ENCODE data around the gene M1AP. TPM values are rescaled to one million over a fixed set of nuclear protein-coding genes. Genes with fewer than 3 reads are reported as not detected.
A peak's percentile ranks its signal among the peaks of the same experiment; 100 is the strongest.

M1AP gene
- total and polyA plus RNA-seq, 2 of the 4 experiments (the other 2 are of a cell fraction), result 0.03 TPM; not detected in 1

- H4K8ac ChIP-seq (ENCODE audit: low read depth in 2 of 2, low read length in 2 of 2), result no peak overlapping the region
- WGBS, 2 experiments (ENCODE audit: extremely low coverage in 2 of 2, insufficient read length in 1 of 2), result 63% methylated on average over 2 of the region's 7 CpGs; no CpG with 5 or more reads in 1 of the 2 experiments
- H3K9me1 ChIP-seq (ENCODE audit: insufficient read depth, low read length), result no peaks in the 10 kb centered on the region
- no peak overlapping the region for H2AFZ ChIP-seq (replicated peaks; ENCODE audit: low read length, poor library complexity)
- no peak overlapping the region for H3K56ac ChIP-seq (ENCODE audit: extremely low read depth, insufficient read depth, low read length)
- no TSS peak for BruUV-seq (replicated peaks)
- H3K4me2 ChIP-seq (ENCODE audit: low read depth, low read length), result no peak overlapping the region
- ATAC-seq (ENCODE audit: low read depth) (no peak), DNase-seq (no peak)
- intact Hi-C loops (cut with micrococcal nuclease), result no loop called here
- H3K9ac ChIP-seq (ENCODE audit: low read depth, low read length), result no peak overlapping the region
- H2BK5ac ChIP-seq (ENCODE audit: low read depth, low read length, poor library complexity, severe bottlenecking), result no peak overlapping the region
- H4K20me1 ChIP-seq (ENCODE audit: insufficient read depth, low read length), result no peaks in the 10 kb centered on the region
- no peak overlapping the region for H4K5ac ChIP-seq (ENCODE audit: low read depth, low read length)
- no peaks in the 10 kb centered on the region for H3K4me1 ChIP-seq (ENCODE audit: control insufficient read depth, insufficient read depth, low read length)
- H3K9me3 ChIP-seq (ENCODE audit: control insufficient read depth, insufficient read depth, low read length), result no peaks in the 10 kb centered on the region
- H3K23ac ChIP-seq (ENCODE audit: low read depth, low read length), result no peak overlapping the region
- CTCF ChIA-PET, result no interaction called here
- in situ Hi-C loops (cut with MboI; ENCODE audit: low sequenced_read_pairs), result no loop called here
- H3K4me3 ChIP-seq (ENCODE audit: insufficient read depth, low read depth, low read length), result no peak overlapping the region
- POLR2A ChIA-PET (ENCODE audit: unreplicated experiment), result no interaction called here
- dilution Hi-C loops (cut with HindIII; ENCODE audit: low sequenced_read_pairs, unreplicated experiment), result no loop called here
- H3K14ac ChIP-seq (replicated peaks; ENCODE audit: low read depth, low read length), result no peak overlapping the region
- no peak overlapping the region for H3K27ac ChIP-seq (ENCODE audit: insufficient read depth, low read length)
- no peak overlapping the region for H2AK5ac ChIP-seq (ENCODE audit: low read depth, low read length)
- no peaks in the 10 kb centered on the region for H3K27me3 ChIP-seq (ENCODE audit: control insufficient read depth, insufficient read depth, low read length)
- H4K91ac ChIP-seq (ENCODE audit: insufficient read depth, low read depth, low read length), result no peak overlapping the region
- no peak overlapping the region for H2BK120ac ChIP-seq (ENCODE audit: low read depth, low read length)
- H3K36me3 ChIP-seq (ENCODE audit: control insufficient read depth, insufficient read depth, low read length), result peaks cover 2% of the 10 kb centered on the region; the same call in 1 of the 2 replicates
- H2BK15ac ChIP-seq (ENCODE audit: low read depth, low read length), result no peak overlapping the region
- H3K4ac ChIP-seq (ENCODE audit: low read depth, low read length), result no peak overlapping the region
- TF ChIP-seq CHD1 (IDR thresholded peaks at IDR 0.05; ENCODE audit: low read depth, low read length), result no peak
- TF ChIP-seq POLR2A (IDR thresholded peaks at IDR 0.05; ENCODE audit: low read depth, low read length), result no peak
- no peak for TF ChIP-seq MXI1 (IDR thresholded peaks at IDR 0.05; ENCODE audit: borderline replicate concordance, low read depth, low read length)
- TF ChIP-seq FOS (IDR thresholded peaks at IDR 0.05; ENCODE audit: low read depth, low read length), result no peak
- no peak for TF ChIP-seq BHLHE40 (IDR thresholded peaks at IDR 0.05; ENCODE audit: low read depth, low read length)
- TF ChIP-seq NFE2L2 (IDR thresholded peaks at IDR 0.05; ENCODE audit: low read depth, low read length), result no peak
- no peak for TF ChIP-seq RAD21 (IDR thresholded peaks at IDR 0.05; ENCODE audit: low read length)
- TF ChIP-seq, protein P1, sequence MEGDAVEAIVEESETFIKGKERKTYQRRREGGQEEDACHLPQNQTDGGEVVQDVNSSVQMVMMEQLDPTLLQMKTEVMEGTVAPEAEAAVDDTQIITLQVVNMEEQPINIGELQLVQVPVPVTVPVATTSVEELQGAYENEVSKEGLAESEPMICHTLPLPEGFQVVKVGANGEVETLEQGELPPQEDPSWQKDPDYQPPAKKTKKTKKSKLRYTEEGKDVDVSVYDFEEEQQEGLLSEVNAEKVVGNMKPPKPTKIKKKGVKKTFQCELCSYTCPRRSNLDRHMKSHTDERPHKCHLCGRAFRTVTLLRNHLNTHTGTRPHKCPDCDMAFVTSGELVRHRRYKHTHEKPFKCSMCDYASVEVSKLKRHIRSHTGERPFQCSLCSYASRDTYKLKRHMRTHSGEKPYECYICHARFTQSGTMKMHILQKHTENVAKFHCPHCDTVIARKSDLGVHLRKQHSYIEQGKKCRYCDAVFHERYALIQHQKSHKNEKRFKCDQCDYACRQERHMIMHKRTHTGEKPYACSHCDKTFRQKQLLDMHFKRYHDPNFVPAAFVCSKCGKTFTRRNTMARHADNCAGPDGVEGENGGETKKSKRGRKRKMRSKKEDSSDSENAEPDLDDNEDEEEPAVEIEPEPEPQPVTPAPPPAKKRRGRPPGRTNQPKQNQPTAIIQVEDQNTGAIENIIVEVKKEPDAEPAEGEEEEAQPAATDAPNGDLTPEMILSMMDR (conservative IDR thresholded peaks at IDR 0.05; ENCODE audit: low read depth, low read length), result no peak
- TF ChIP-seq RCOR1 (IDR thresholded peaks at IDR 0.05; ENCODE audit: insufficient replicate concordance, low read length), result no peak
- TF ChIP-seq, protein P2, sequence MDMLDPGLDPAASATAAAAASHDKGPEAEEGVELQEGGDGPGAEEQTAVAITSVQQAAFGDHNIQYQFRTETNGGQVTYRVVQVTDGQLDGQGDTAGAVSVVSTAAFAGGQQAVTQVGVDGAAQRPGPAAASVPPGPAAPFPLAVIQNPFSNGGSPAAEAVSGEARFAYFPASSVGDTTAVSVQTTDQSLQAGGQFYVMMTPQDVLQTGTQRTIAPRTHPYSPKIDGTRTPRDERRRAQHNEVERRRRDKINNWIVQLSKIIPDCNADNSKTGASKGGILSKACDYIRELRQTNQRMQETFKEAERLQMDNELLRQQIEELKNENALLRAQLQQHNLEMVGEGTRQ (IDR thresholded peaks at IDR 0.05; ENCODE audit: low read depth, low read length), result no peak
- TF ChIP-seq, protein P3, sequence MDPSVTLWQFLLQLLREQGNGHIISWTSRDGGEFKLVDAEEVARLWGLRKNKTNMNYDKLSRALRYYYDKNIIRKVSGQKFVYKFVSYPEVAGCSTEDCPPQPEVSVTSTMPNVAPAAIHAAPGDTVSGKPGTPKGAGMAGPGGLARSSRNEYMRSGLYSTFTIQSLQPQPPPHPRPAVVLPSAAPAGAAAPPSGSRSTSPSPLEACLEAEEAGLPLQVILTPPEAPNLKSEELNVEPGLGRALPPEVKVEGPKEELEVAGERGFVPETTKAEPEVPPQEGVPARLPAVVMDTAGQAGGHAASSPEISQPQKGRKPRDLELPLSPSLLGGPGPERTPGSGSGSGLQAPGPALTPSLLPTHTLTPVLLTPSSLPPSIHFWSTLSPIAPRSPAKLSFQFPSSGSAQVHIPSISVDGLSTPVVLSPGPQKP (IDR thresholded peaks at IDR 0.05; ENCODE audit: borderline replicate concordance, low read depth, low read length), result no peak
- TF ChIP-seq RFX5 (IDR thresholded peaks at IDR 0.05; ENCODE audit: low read depth, low read length), result no peak
- no peak for TF ChIP-seq CEBPB (IDR thresholded peaks at IDR 0.05; ENCODE audit: low read depth, low read length)
- TF ChIP-seq SMC3 (IDR thresholded peaks at IDR 0.05; ENCODE audit: low read depth, low read length), result no peak
- H2AK9ac ChIP-seq (replicated peaks; ENCODE audit: low read depth, low read length, poor library complexity), result peak overlapping the region; percentile 45
- H2BK20ac ChIP-seq (ENCODE audit: low read depth, low read length), result no peak overlapping the region
- H3K79me1 ChIP-seq (ENCODE audit: low read depth in 1 of 2, low read length in 2 of 2), result no peaks in the 10 kb centered on the region
- H3K18ac ChIP-seq (ENCODE audit: low read depth, low read length), result no peak overlapping the region
These were observed 22.1 kb upstream of the M1AP start for GRCh38 chr2:74670263-74670662.
